ENCODE data around the gene NOTCH1.

GRCh38 chr9:136572003-136572827 is 26.4 kb upstream of the NOTCH1 start:
- TF ChIP-seq EZH2 (IDR thresholded peaks at IDR 0.05) = no peak
- no peak for TF ChIP-seq POLR2AphosphoS5 (IDR thresholded peaks at IDR 0.05; ENCODE audit: borderline replicate concordance, low read depth, low read length)
- TF ChIP-seq FOXP2 (optimal IDR thresholded peaks at IDR 0.05; ENCODE audit: control extremely low read depth, extremely low read length, insufficient read depth) = no peak

Measured in SK-N-MC (cell line).